ENCODE results near the gene SLC6A18. TPM values are rescaled to one million over a fixed set of nuclear protein-coding genes. Genes with fewer than 3 reads are reported as not detected.

Gene SLC6A18
- total and polyA plus RNA-seq, 2 of the 4 experiments (the other 2 are of a cell fraction): not detected

- BruUV-seq (replicated peaks): no TSS peak
- Histone ChIP-seq H4K20me1 (ENCODE audit: insufficient read depth, low read length) (no peaks in the 10 kb centered on the region), H3K9ac (ENCODE audit: low read depth, low read length) (no peak overlapping the region), H2AFZ (replicated peaks; ENCODE audit: low read length, poor library complexity) (no peak overlapping the region), H2AK5ac (ENCODE audit: low read depth, low read length) (no peak overlapping the region), H3K4me1 (ENCODE audit: control insufficient read depth, insufficient read depth, low read length) (no peaks in the 10 kb centered on the region), H3K14ac (replicated peaks; ENCODE audit: low read depth, low read length) (no peak overlapping the region), H3K4ac (ENCODE audit: low read depth, low read length) (no peak overlapping the region), H2BK15ac (ENCODE audit: low read depth, low read length) (no peak overlapping the region), H3K9me1 (ENCODE audit: insufficient read depth, low read length) (no peaks in the 10 kb centered on the region), H3K56ac (ENCODE audit: extremely low read depth, insufficient read depth, low read length) (no peak overlapping the region), H3K4me2 (ENCODE audit: low read depth, low read length) (no peak overlapping the region), H4K91ac (ENCODE audit: insufficient read depth, low read depth, low read length) (no peak overlapping the region), H2BK120ac (ENCODE audit: low read depth, low read length) (no peak overlapping the region), H4K8ac (ENCODE audit: low read depth in 2 of 2, low read length in 2 of 2) (no peak overlapping the region), H3K18ac (ENCODE audit: low read depth, low read length) (no peak overlapping the region), H3K23ac (ENCODE audit: low read depth, low read length) (no peak overlapping the region), H3K36me3 (ENCODE audit: control insufficient read depth, insufficient read depth, low read length) (no peaks in the 10 kb centered on the region), H3K79me1 (ENCODE audit: low read depth in 1 of 2, low read length in 2 of 2) (no peaks in the 10 kb centered on the region), H3K27ac (ENCODE audit: insufficient read depth, low read length) (no peak overlapping the region), H3K27me3 (ENCODE audit: control insufficient read depth, insufficient read depth, low read length) (no peaks in the 10 kb centered on the region), H3K4me3 (ENCODE audit: insufficient read depth, low read depth, low read length) (no peak overlapping the region), H2BK20ac (ENCODE audit: low read depth, low read length) (no peak overlapping the region), H4K5ac (ENCODE audit: low read depth, low read length) (no peak overlapping the region), H2BK5ac (ENCODE audit: low read depth, low read length, poor library complexity, severe bottlenecking) (no peak overlapping the region), H3K9me3 (ENCODE audit: control insufficient read depth, insufficient read depth, low read length) (peaks cover 25% of the 10 kb centered on the region), H2AK9ac (replicated peaks; ENCODE audit: low read depth, low read length, poor library complexity) (no peak overlapping the region)
- DNase-seq (no peak), ATAC-seq (ENCODE audit: low read depth) (no peak)
- CTCF ChIA-PET: no interaction called here
- in situ Hi-C loops (cut with MboI; ENCODE audit: low sequenced_read_pairs) (no loop called here), dilution Hi-C loops (cut with HindIII; ENCODE audit: low sequenced_read_pairs, unreplicated experiment) (no loop called here), intact Hi-C loops (cut with micrococcal nuclease) (no loop called here)
- POLR2A ChIA-PET (ENCODE audit: unreplicated experiment): no interaction called here
- WGBS, 2 experiments (ENCODE audit: extremely low coverage in 2 of 2, insufficient read length in 1 of 2): 95% methylated on average over 4 of the region's 21 CpGs; no CpG with 5 or more reads in 1 of the 2 experiments
- TF ChIP-seq CHD1 (IDR thresholded peaks at IDR 0.05; ENCODE audit: low read depth, low read length): no peak
- no peak for TF ChIP-seq FOS (IDR thresholded peaks at IDR 0.05; ENCODE audit: low read depth, low read length)
- TF ChIP-seq MXI1 (IDR thresholded peaks at IDR 0.05; ENCODE audit: borderline replicate concordance, low read depth, low read length): no peak
- TF ChIP-seq BHLHE40 (IDR thresholded peaks at IDR 0.05; ENCODE audit: low read depth, low read length): no peak
- TF ChIP-seq MAFK (IDR thresholded peaks at IDR 0.05; ENCODE audit: low read depth, low read length): no peak
Measured at GRCh38 chr5:1277331-1277730, 52.1 kb downstream of the SLC6A18 start.
